Measurements from ENCODE around the gene POU2F1.

GRCh38 chr1:167439301-167439988, 218.8 kb downstream of the POU2F1 start:
- TF ChIP-seq CTCF (conservative IDR thresholded peaks at IDR 0.05; ENCODE audit: low read depth in 2 of 2) (peak; percentile 35 to 52; a peak in 3 of 4 replicates), EZH2 (IDR thresholded peaks at IDR 0.05; ENCODE audit: low read depth, unreplicated experiment) (no peak), EZH2phosphoT487 (IDR thresholded peaks at IDR 0.05; ENCODE audit: unreplicated experiment) (no peak), REST (IDR thresholded peaks at IDR 0.05; ENCODE audit: unreplicated experiment) (no peak), POLR2AphosphoS5 (IDR thresholded peaks at IDR 0.05; ENCODE audit: low read depth) (no peak), CREB1 (CRISPR knock-in tag; IDR thresholded peaks at IDR 0.05; ENCODE audit: low read depth) (no peak), ZNF114 (CRISPR knock-in tag; IDR thresholded peaks at IDR 0.05) (no peak), ZNF331 (CRISPR knock-in tag; IDR thresholded peaks at IDR 0.05; ENCODE audit: low read depth) (no peak), JUNB (IDR thresholded peaks at IDR 0.05; ENCODE audit: unreplicated experiment) (no peak), NANOG (IDR thresholded peaks at IDR 0.05; ENCODE audit: borderline replicate concordance) (no peak), ETS1 (IDR thresholded peaks at IDR 0.05) (no peak)
